MM.1S (cell line): ENCODE results near the gene LIG3.

Source experiments
- DNase-seq: peaks from one replicate; pipeline ENCODE4 v3.0.0-alpha.2; 2015
- H2AFZ ChIP-seq: fragments of 300-600 bp; sonication (generic); 2 replicates; pipeline ENCODE4 v1.6.0; 2016; ENCODE audit warnings: antibody characterized with exemption, low read length
- H3F3A ChIP-seq: fragments of 300-600 bp; sonication (generic); 2 replicates; pipeline ENCODE4 v1.6.1; 2016; ENCODE audit warnings: mild to moderate bottlenecking, antibody characterized with exemption, low read length, moderate library complexity, mixed read lengths; ENCODE audit not compliant: insufficient read depth
- H3K27ac ChIP-seq: fragments of 300-600 bp; sonication (generic); 2 replicates; pipeline ENCODE4 v1.5.1; 2016; ENCODE audit warnings: mild to moderate bottlenecking, low read length
- H3K27me3 ChIP-seq: fragments of 300-600 bp; sonication (generic); replicated peaks from 2 replicates; pipeline ENCODE4 v1.6.0; 2016; ENCODE audit warnings: low read length; ENCODE audit not compliant: insufficient read depth
- H3K36me3 ChIP-seq: fragments of 300-600 bp; sonication (generic); replicated peaks from 2 replicates; pipeline ENCODE4 v1.6.1; 2016; ENCODE audit warnings: mild to moderate bottlenecking, low read length, mixed read lengths; ENCODE audit not compliant: insufficient read depth
- H3K4me1 ChIP-seq: fragments of 300-600 bp; sonication (generic); 2 replicates; pipeline ENCODE4 v1.6.1; 2016; ENCODE audit warnings: low read length, mixed read lengths
- H3K4me2 ChIP-seq: fragments of 300-600 bp; sonication (generic); 2 replicates; pipeline ENCODE4 v1.6.0; 2016; ENCODE audit warnings: low read depth, low read length
- H3K4me3 ChIP-seq: fragments of 300-600 bp; sonication (generic); 2 replicates; pipeline ENCODE4 v1.5.1; 2016; ENCODE audit warnings: low read length, mixed read lengths
- H3K79me2 ChIP-seq: fragments of 300-600 bp; sonication (generic); 2 replicates; pipeline ENCODE4 v1.6.1; 2016; ENCODE audit warnings: mixed run types, low read length, mixed read lengths
- H3K9ac ChIP-seq: fragments of 300-600 bp; sonication (generic); 2 replicates; pipeline ENCODE4 v1.6.1; 2016; ENCODE audit warnings: low read length, mixed read lengths
- H3K9me2 ChIP-seq: fragments of 300-600 bp; sonication (generic); replicated peaks from 2 replicates; pipeline ENCODE4 v1.6.1; 2016; ENCODE audit warnings: mild to moderate bottlenecking, low read length, mixed read lengths; ENCODE audit not compliant: insufficient read depth
- H3K9me3 ChIP-seq: fragments of 300-600 bp; sonication (generic); replicated peaks from 2 replicates; pipeline ENCODE4 v1.6.1; 2016; ENCODE audit warnings: mild to moderate bottlenecking, low read length, mixed read lengths; ENCODE audit not compliant: insufficient read depth
- H4K20me1 ChIP-seq: fragments of 300-600 bp; sonication (generic); 2 replicates; pipeline ENCODE4 v1.6.1; 2016; ENCODE audit warnings: mild to moderate bottlenecking, low read length, moderate library complexity, mixed read lengths; ENCODE audit not compliant: insufficient read depth
- CTCF ChIP-seq: fragments of 300-600 bp; sonication (generic); IDR thresholded peaks from 2 replicates; pipeline ENCODE4 v1.5.1; 2016; ENCODE audit warnings: antibody characterized with exemption, low read length, mixed read lengths
- EZH2 ChIP-seq: fragments of 300-600 bp; sonication (generic); optimal IDR thresholded peaks from 2 replicates; pipeline ENCODE3; 2017; ENCODE audit warnings: low read depth, mild to moderate bottlenecking, antibody characterized with exemption, low read length, mixed read lengths
- EZH2phosphoT487 ChIP-seq: fragments of 300-600 bp; sonication (generic); IDR thresholded peaks from 2 replicates; pipeline ENCODE4 v1.6.1; 2018; ENCODE audit warnings: antibody characterized with exemption, low read length

Gene LIG3

GRCh38 chr17:35003778-35004177, 23.5 kb downstream of the LIG3 start:
- H2AFZ ChIP-seq = no peak overlapping the region
- no peak overlapping the region for H3K4me2 ChIP-seq
- H3K79me2 ChIP-seq = no peaks in the 10 kb centered on the region
- H3K4me3 ChIP-seq = no peak overlapping the region
- no peaks in the 10 kb centered on the region for H3K36me3 ChIP-seq
- H3K9me3 ChIP-seq = no peaks in the 10 kb centered on the region
- no peak overlapping the region for H3K9ac ChIP-seq
- no peak overlapping the region for H3K27ac ChIP-seq
- H3F3A ChIP-seq = no peaks in the 10 kb centered on the region
- peaks cover 5% of the 10 kb centered on the region; the same call in 1 of the 2 replicates for H3K4me1 ChIP-seq
- DNase-seq = no peak
- no peaks in the 10 kb centered on the region for H3K27me3 ChIP-seq
- no peak for TF ChIP-seq EZH2
- TF ChIP-seq EZH2phosphoT487 = no peak
- no peak for TF ChIP-seq CTCF
- H3K9me2 ChIP-seq = no peaks in the 10 kb centered on the region
- no peaks in the 10 kb centered on the region for H4K20me1 ChIP-seq

DNA sequence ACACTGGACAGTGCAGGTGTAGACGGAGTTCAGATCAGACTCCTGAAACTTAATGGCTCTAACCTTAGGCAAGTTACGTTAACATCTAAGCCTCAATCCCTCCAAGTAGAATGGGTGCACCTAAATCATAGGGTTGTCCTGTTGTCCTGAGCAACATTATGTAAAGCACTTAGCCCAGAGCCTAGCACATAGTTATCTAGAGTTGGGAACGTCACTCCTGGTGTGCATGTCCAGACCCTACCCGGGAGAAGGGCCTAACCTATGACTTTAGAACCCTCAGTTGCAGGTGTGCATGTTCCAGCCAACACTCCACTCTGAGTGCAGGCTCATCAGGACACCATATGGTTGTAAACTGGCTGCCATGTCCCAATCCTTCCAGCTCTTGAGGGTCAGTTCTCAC, 26.0 kb downstream of the LIG3 start:
- no peak for TF ChIP-seq CTCF
- no peak for TF ChIP-seq EZH2phosphoT487
- no peak for TF ChIP-seq EZH2
- no peak for DNase-seq
- H3K9me3 ChIP-seq = no peaks in the 10 kb centered on the region
- H3K27ac ChIP-seq = no peak overlapping the region
- H3K9ac ChIP-seq = no peak overlapping the region
- H3K27me3 ChIP-seq = no peaks in the 10 kb centered on the region
- H4K20me1 ChIP-seq = no peaks in the 10 kb centered on the region
- no peaks in the 10 kb centered on the region for H3F3A ChIP-seq
- H3K4me2 ChIP-seq = no peak overlapping the region
- H2AFZ ChIP-seq = no peak overlapping the region
- H3K4me1 ChIP-seq = no peaks in the 10 kb centered on the region
- H3K79me2 ChIP-seq = no peaks in the 10 kb centered on the region
- no peaks in the 10 kb centered on the region for H3K9me2 ChIP-seq
- no peaks in the 10 kb centered on the region for H3K36me3 ChIP-seq
- H3K4me3 ChIP-seq = no peak overlapping the region

- H3K9me3 ChIP-seq = no peaks in the 10 kb centered on the region
- H3K79me2 ChIP-seq = no peaks in the 10 kb centered on the region
- no peaks in the 10 kb centered on the region for H3F3A ChIP-seq
- no peaks in the 10 kb centered on the region for H3K9me2 ChIP-seq
- no peak for DNase-seq
- H2AFZ ChIP-seq = no peak overlapping the region
- no peak overlapping the region for H3K4me3 ChIP-seq
- no peak overlapping the region for H3K27ac ChIP-seq
- no peak overlapping the region for H3K9ac ChIP-seq
- no peaks in the 10 kb centered on the region for H3K27me3 ChIP-seq
- TF ChIP-seq EZH2 = no peak
- TF ChIP-seq EZH2phosphoT487 = no peak
- no peak for TF ChIP-seq CTCF
- no peak overlapping the region for H3K4me2 ChIP-seq
- H3K4me1 ChIP-seq = no peaks in the 10 kb centered on the region
- no peaks in the 10 kb centered on the region for H4K20me1 ChIP-seq
- no peaks in the 10 kb centered on the region; the same call in 1 of the 2 replicates for H3K36me3 ChIP-seq
These were observed 26.6 kb downstream of the LIG3 start for GRCh38 chr17:35006961-35007360.
